Osteocyte (in vitro differentiated cells): ENCODE measurements around the gene EEF2KMT. TPM values are rescaled to one million over a fixed set of nuclear protein-coding genes. Genes with fewer than 3 reads are reported as not detected.
"Not testable (repeated sequence)": the region's sequence is repeated elsewhere in the genome, so short reads cannot be mapped to it uniquely, and the experiment has no call there.

ENCODE experiments used
- DNase-seq: peaks from one replicate; pipeline ENCODE4 v3.0.0; 2021; ENCODE audit warnings: mixed read lengths; ENCODE audit not compliant: unreplicated experiment; ENCODE audit errors: extremely low spot score
- H3K27ac Mint-ChIP-seq: one replicate; pipeline ENCODE4 v1.8.0; 2021; ENCODE audit warnings: mild to moderate bottlenecking, mixed read lengths; ENCODE audit not compliant: unreplicated experiment
- H3K27me3 Mint-ChIP-seq: one replicate; pipeline ENCODE4 v1.8.0; 2021; ENCODE audit warnings: mixed read lengths; ENCODE audit not compliant: unreplicated experiment
- H3K36me3 Mint-ChIP-seq: one replicate; pipeline ENCODE4 v1.8.0; 2021; ENCODE audit warnings: mixed read lengths; ENCODE audit not compliant: unreplicated experiment
- H3K4me1 Mint-ChIP-seq: one replicate; pipeline ENCODE4 v1.8.0; 2021; ENCODE audit warnings: mixed read lengths; ENCODE audit not compliant: unreplicated experiment
- H3K4me3 Mint-ChIP-seq: one replicate; pipeline ENCODE4 v1.8.0; 2021; ENCODE audit warnings: mild to moderate bottlenecking, moderate library complexity, mixed read lengths; ENCODE audit not compliant: unreplicated experiment
- H3K9me3 Mint-ChIP-seq: one replicate; pipeline ENCODE4 v1.8.0; 2021; ENCODE audit warnings: mixed read lengths; ENCODE audit not compliant: unreplicated experiment
- CTCF ChIP-seq: fragments of 200-600 bp; sonication (generic); IDR thresholded peaks from 2 replicates; pipeline ENCODE4 v1.5.0; 2021; ENCODE audit warnings: antibody characterized with exemption, mild to moderate bottlenecking, moderate library complexity
- total RNA-seq: library from RNA; stranded (reverse); gene quantifications from 2 replicates; pipeline ENCODE4 v1.2.1, GENCODE V29; 2021

The EEF2KMT gene
- total RNA-seq, 1 donor from 2014 or later: 9.3 TPM

GRCh38 chr16:5110933-5111332 is 13.3 kb upstream of the EEF2KMT start:
- not testable (repeated sequence) for H3K27me3 Mint-ChIP-seq, H3K4me3 Mint-ChIP-seq, DNase-seq, H3K36me3 Mint-ChIP-seq, H3K4me1 Mint-ChIP-seq, H3K27ac Mint-ChIP-seq, H3K9me3 Mint-ChIP-seq

- H3K9me3 Mint-ChIP-seq: no peaks in the 10 kb centered on the region
- TF ChIP-seq CTCF: no peak
- no peaks in the 10 kb centered on the region for H3K4me1 Mint-ChIP-seq
- H3K27me3 Mint-ChIP-seq: no peaks in the 10 kb centered on the region
- H3K4me3 Mint-ChIP-seq: no peak overlapping the region
- H3K27ac Mint-ChIP-seq: no peak overlapping the region
- no peak for DNase-seq
- H3K36me3 Mint-ChIP-seq: no peaks in the 10 kb centered on the region
Measured at GRCh38 chr16:5108505-5109158, 11.0 kb upstream of the EEF2KMT start.

GRCh38 chr16:5105039-5105438 is 7.4 kb upstream of the EEF2KMT start:
- not testable (repeated sequence) for H3K4me1 Mint-ChIP-seq, H3K9me3 Mint-ChIP-seq, H3K4me3 Mint-ChIP-seq, DNase-seq, H3K36me3 Mint-ChIP-seq, H3K27ac Mint-ChIP-seq
- H3K27me3 Mint-ChIP-seq: peaks cover 15% of the 10 kb centered on the region

- not testable (repeated sequence) for H3K9me3 Mint-ChIP-seq, DNase-seq, H3K4me1 Mint-ChIP-seq, H3K36me3 Mint-ChIP-seq, H3K27ac Mint-ChIP-seq, H3K4me3 Mint-ChIP-seq
- peaks cover 15% of the 10 kb centered on the region for H3K27me3 Mint-ChIP-seq
Measured at GRCh38 chr16:5103296-5104032, 5.9 kb upstream of the EEF2KMT start.

- H3K4me1 Mint-ChIP-seq: peaks cover 13% of the 10 kb centered on the region
- not testable (repeated sequence) for H3K36me3 Mint-ChIP-seq, H3K9me3 Mint-ChIP-seq, H3K27ac Mint-ChIP-seq, DNase-seq
- peaks cover 15% of the 10 kb centered on the region for H3K27me3 Mint-ChIP-seq
- peak overlapping the region; percentile 77 for H3K4me3 Mint-ChIP-seq
Measured at GRCh38 chr16:5099174-5099573, 1.6 kb upstream of the EEF2KMT start.

GRCh38 chr16:5098221-5099159 is 895 bp upstream of the EEF2KMT start:
- Mint-ChIP-seq H3K4me3 (peak overlapping the region; percentile 81), H3K27ac (peak overlapping the region; percentile 85), H3K4me1 (peaks cover 13% of the 10 kb centered on the region), H3K27me3 (peaks cover 15% of the 10 kb centered on the region)
- DNase-seq, H3K36me3 Mint-ChIP-seq, H3K9me3 Mint-ChIP-seq: not testable (repeated sequence)

GRCh38 chr16:5097061-5097469 is 530 bp downstream of the EEF2KMT start:
- peaks cover 16% of the 10 kb centered on the region for H3K4me1 Mint-ChIP-seq
- H3K4me3 Mint-ChIP-seq: peak overlapping the region; percentile 81
- not testable (repeated sequence) for H3K36me3 Mint-ChIP-seq, DNase-seq, H3K9me3 Mint-ChIP-seq
- peak overlapping the region; percentile 56 for H3K27ac Mint-ChIP-seq
- peaks cover 12% of the 10 kb centered on the region for H3K27me3 Mint-ChIP-seq

GRCh38 chr16:5096437-5097060 is 1.0 kb downstream of the EEF2KMT start:
- not testable (repeated sequence) for H3K9me3 Mint-ChIP-seq, DNase-seq, H3K36me3 Mint-ChIP-seq
- peaks cover 12% of the 10 kb centered on the region for H3K27me3 Mint-ChIP-seq
- H3K27ac Mint-ChIP-seq: peak overlapping the region; percentile 56
- peaks cover 17% of the 10 kb centered on the region for H3K4me1 Mint-ChIP-seq
- H3K4me3 Mint-ChIP-seq: peak overlapping the region; percentile 81

GRCh38 chr16:5095145-5095830 is 2.3 kb downstream of the EEF2KMT start:
- not testable (repeated sequence) for H3K27ac Mint-ChIP-seq, H3K9me3 Mint-ChIP-seq, H3K36me3 Mint-ChIP-seq, H3K27me3 Mint-ChIP-seq, DNase-seq, H3K4me3 Mint-ChIP-seq
- H3K4me1 Mint-ChIP-seq: peaks cover 17% of the 10 kb centered on the region

GRCh38 chr16:5093746-5094145 is 3.8 kb downstream of the EEF2KMT start:
- H3K27me3 Mint-ChIP-seq, DNase-seq, H3K4me3 Mint-ChIP-seq, H3K27ac Mint-ChIP-seq, H3K36me3 Mint-ChIP-seq, H3K9me3 Mint-ChIP-seq: not testable (repeated sequence)
- H3K4me1 Mint-ChIP-seq: peaks cover 14% of the 10 kb centered on the region
